Measurements from ENCODE around the gene PRRT1B.
A peak's percentile ranks its signal among the peaks of the same experiment; 100 is the strongest.
"Not testable (repeated sequence)": the region's sequence is repeated elsewhere in the genome, so short reads cannot be mapped to it uniquely, and the experiment has no call there.

PRRT1B gene

DNA sequence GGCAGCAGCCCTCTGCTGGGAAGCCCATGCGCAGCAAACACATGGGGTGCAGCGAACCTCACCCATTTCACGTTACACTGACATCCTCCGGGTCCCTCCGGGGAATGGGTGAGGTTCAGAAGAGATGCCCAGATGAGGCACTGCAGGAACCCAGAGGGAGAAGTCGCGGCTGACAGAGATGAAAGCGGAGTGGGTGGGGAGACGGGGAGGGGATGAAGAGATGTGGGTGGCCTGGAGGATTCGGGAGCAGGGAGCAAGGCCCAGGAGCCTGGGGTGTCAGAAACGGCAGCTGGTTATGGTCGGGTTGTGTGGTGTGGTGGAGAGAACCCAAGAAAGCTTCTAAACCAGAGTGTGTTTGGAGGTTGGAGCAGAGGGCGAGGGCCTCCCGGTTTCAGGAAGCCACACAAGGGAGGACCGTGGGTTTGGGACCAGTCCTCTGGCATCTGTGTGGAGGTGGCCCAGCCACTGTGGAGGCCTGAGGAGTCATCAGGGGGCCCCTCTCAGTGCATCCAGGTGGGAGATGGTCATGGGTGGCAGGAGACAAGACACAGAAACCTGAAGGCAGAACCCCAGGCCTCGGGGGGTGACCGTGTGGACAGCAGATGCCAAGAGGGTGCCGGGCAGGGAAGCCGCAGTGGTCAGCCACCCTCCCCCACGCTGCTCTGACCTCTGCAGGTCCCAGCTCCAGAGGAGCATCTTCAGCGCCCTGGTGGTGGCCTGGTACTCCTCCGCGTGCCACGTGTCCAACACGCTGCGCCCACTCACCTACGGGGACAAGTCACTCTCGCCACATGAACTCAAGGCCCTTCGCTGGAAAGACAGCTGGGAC is 22.9 kb upstream of the PRRT1B start:
- no peak for DNase-seq (ENCODE audit: low read depth in 2 of 2)

DNA sequence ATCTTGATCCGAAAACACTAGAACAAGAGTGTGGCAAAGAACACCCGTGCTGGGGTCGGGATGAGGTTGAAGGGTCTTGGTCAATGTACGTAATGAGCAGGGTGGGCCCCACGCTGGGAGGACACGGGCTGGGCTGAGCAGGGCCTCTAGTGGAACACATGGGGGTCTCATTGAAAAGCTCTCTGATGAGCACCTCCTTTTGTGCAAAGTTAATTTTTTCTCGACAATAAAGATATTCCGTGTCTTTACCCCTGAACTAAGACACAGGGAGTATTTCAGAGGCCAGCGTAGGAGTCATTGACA is 22.3 kb upstream of the PRRT1B start:
- no peak for DNase-seq (ENCODE audit: low read depth in 2 of 2)

DNA sequence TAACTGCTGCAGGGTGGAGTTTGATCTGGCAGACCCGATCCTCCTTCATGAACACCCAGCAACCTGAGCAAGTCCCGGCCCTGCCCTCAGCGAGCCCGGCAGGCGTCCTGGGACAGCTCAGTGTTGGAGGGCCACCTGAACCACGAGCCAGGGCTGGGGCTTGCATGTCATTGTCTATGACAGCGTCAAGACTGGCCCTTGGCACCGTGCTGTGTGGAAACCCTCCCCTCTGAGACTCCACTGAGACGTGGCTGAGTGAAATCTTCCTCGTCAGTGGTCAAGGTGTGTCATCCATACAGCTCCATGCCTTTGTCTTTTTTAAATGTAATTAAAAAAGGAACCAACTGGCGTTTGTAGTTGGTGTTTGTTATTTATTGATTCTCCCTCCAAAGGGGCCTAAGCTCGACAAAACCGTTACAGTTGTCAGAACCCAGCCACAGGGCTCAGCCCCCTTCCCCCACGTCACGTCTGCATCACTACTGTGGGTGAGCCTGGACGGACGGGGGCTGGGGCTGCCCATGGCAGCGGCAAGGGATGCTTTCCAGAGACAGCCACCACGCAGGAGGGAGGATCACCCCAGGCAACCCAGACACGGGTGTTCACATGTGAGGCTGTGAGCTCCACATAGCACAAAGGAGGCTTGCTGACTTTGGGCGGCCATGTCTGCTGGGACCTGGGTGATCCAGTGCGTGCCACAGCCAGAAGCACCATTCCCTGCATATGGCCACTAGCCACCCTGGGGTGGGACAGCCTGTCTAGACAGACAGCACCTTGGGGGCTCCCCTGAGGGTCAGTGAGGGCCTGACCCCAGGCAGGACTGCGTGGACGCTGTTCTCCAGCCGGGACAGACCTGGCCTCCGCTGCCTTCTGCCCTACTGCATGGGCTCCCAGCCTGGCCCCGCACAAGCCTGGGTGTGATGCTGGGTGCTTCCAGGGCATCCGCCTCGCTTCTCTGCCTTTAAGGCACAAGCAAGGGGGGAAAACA is 21.6 kb upstream of the PRRT1B start:
- DNase-seq (ENCODE audit: low read depth in 2 of 2), result no peak

- DNase-seq (ENCODE audit: low read depth in 2 of 2), result no peak
Measured at GRCh38 chr9:131524665-131525315, 20.5 kb upstream of the PRRT1B start.

- DNase-seq (ENCODE audit: low read depth in 2 of 2), result no peak
Measured at GRCh38 chr9:131525643-131526565, 19.4 kb upstream of the PRRT1B start.

DNA sequence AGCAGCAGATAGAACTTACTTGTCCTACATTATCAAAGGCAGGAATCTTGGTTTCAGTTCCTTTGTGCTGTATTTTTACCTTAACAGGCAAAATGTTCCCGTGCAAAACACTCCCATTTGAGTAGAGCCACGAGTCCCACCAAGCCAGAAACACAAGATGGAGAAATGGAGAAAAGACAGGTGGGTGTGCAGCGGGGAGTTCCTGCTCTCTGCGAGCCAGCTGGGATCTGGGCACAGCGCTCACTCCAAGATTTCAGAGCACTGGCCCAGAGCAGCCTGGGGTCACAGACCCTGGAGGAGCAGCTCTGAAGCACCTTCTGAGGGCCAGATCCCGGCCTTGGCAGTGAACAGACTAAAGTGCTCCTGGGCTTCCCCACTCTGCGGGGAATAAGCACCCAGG is 17.1 kb upstream of the PRRT1B start:
- no peak for DNase-seq (ENCODE audit: low read depth in 2 of 2)

- no peak for DNase-seq (ENCODE audit: low read depth in 2 of 2)
Measured at GRCh38 chr9:131528886-131529505, 16.3 kb upstream of the PRRT1B start.

- DNase-seq (ENCODE audit: low read depth in 2 of 2), result no peak
Measured at GRCh38 chr9:131529597-131530545, 15.5 kb upstream of the PRRT1B start.

GRCh38 chr9:131530546-131530919 is 14.8 kb upstream of the PRRT1B start:
- no peak for DNase-seq (ENCODE audit: low read depth in 2 of 2)

GRCh38 chr9:131530920-131531832 is 14.1 kb upstream of the PRRT1B start, which contains the start of gene UCK1:
Gene UCK1, minus strand, starts transcription at chr9:131531263. Its CDS starts 89 bp downstream, at chr9:131531174.
- DNase-seq (ENCODE audit: low read depth in 2 of 2), result peak; percentile 52 to 61

- no peak for DNase-seq (ENCODE audit: low read depth in 2 of 2)
Measured at GRCh38 chr9:131534721-131535237, 10.5 kb upstream of the PRRT1B start.

DNA sequence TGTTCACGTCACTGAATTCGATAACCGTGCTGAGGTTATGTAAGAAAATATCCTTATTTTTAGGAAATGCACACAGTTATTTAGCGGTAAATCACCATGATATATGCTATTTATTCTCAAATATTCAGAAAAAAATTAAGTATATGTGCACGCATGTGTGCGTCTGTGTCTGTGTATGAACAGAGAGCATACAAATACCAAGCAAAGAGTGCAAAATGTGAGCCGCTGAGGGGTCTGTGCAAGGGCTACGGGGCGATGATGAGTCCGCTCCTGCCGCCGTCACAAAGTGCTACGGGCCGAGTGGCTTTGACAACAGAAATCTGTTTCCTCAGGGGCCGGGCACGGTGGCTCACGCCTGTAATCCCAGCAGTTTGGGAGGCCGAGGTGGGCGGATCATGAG is 7.4 kb upstream of the PRRT1B start:
- no peak for DNase-seq (ENCODE audit: low read depth in 2 of 2)

DNA sequence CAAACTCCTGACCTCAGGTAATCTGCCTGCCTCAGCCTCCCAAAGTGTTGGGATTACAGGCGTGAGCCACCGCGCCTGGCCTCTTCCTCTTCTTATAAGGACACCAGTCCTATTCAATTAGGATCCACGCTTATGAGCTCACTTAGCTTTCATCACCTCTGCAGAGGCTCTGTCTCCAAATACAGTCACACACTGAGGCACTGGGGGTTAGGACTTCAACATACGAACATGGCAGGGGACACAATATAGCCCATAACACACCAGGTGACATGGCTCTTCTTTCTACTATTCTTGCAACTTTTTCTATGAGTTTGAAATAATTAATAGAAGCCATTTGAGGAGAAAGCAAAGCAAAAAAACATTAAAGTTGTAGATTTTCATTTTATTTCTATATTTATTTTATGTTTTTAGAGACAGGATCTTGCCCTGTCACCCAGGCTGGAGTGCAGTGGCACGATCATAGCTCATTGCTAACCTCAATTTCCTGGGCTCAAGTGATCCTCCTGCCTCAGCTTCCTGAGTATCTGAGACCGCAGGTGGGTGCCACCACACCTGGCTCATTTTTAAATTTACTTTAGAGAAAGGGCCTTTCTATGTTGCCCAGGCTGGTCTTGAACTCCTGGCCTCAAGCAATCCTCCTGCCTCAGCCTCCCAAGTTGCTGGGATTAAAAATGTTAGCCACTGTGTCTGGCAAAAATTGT is 6.0 kb upstream of the PRRT1B start:
- DNase-seq (ENCODE audit: low read depth in 2 of 2), result no peak

- DNase-seq (ENCODE audit: low read depth in 2 of 2), result no peak
Measured at GRCh38 chr9:131543141-131543540, 2.2 kb upstream of the PRRT1B start.

DNA sequence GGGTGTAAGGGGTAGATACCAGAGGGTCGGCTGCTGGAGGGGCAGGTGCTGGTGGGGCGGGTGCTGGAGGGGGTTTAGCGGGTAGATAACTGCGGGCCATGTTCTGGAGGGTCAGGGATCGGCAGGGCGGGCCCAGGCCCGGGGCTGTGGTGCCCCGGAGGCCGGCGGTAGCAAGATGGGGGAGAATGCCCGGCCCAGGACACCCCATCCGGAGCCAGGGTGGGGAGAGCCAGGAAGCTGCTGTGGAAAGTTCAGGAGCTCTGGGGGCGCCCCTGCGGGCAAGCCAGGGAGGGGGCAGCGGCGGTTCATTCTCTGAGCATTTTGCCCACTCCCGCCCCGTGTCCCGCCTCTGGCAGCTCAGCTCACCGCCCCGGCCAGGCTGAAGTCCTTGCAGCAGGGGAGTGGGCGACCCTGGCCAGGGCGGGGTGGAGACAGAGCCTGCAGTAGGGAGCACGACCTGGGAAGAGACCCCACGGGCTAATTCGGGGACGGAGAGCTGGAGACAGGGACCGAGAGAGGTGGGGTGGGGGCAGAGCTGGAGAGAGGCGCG is 538 bp downstream of the PRRT1B start:
- DNase-seq (ENCODE audit: low read depth in 2 of 2), result no peak

- DNase-seq (ENCODE audit: low read depth in 2 of 2), result no peak
Measured at GRCh38 chr9:131546336-131547084, 1.2 kb downstream of the PRRT1B start.

DNA sequence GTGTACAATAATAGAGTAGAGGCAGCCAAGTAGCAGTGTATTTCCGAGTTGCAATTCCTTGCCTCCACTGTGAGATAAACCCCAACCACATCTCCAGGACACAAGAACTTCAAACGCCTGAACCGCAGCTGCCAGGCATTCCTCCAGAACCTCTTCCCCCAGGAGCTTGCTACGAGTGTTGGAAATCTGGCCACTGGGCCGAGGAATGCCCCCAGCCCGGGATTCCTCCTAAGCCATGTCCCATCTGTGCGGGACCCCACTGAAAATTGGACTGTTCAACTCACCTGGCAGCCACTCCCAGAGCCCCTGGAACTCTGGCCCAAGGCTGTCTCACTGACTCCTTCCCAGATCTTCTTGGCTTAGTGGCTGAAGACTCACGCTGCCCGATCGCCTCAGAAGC is 3.9 kb downstream of the PRRT1B start:
- not testable (repeated sequence) for DNase-seq (ENCODE audit: low read depth in 2 of 2)
